ENCODE measurements around the gene TESK2. TPM values are rescaled to one million over a fixed set of nuclear protein-coding genes. Genes with fewer than 3 reads are reported as not detected.
"Not testable (repeated sequence)": the region's sequence is repeated elsewhere in the genome, so short reads cannot be mapped to it uniquely, and the experiment has no call there.

TESK2 gene
- polyA plus RNA-seq, 1 donor = 1.9 TPM

DNA sequence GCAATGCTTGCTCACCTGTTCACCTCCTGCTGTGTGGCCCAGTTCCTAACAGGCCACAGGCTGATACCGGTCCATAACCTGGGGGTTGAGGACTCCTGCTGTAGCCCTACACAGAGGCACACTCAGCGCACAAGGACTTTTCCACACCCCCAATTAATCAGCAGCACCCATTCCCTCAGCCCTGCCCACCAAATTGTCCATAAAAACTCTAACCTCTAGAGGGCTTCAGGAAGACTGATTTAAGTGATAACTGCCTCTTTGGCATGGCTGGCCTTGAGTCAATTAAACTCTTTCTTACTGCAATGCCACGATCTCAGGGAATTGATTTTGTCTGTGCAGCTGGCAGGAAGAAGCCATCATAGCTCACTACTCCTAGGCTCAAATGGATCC, 79.5 kb downstream of the TESK2 start:
- DNase-seq (ENCODE audit: low read depth) = no peak

DNA sequence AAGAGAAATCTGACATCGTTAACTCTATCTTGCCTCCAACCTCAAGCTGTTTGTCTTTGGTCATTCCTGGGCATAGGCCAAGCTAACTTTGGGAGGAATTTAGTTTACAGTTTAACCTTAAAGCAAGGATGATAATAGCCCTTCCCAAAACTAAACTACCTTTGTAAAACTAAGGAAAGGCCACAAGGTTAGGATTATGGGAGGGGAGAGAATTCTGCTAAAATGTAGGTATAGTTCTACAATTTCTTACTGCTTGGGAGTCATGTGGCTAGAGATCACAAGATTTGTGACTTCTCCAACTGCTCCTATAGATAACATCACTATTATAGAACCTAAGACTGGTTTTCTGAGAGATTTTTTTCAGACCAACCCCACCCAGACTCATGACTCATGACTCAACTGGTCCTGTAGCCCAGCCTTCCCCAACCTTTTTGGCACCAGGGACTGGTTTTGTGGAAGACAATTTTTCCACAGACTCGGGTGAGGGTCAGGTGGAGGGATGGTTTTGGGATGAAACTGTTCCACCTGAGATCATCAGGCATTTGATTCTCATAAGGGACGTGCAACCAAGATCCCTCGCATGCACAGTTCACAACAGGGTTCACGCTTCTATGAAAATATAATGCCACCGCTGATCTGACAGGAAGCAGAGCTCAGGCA, 80.0 kb downstream of the TESK2 start:
- DNase-seq (ENCODE audit: low read depth) = no peak

DNA sequence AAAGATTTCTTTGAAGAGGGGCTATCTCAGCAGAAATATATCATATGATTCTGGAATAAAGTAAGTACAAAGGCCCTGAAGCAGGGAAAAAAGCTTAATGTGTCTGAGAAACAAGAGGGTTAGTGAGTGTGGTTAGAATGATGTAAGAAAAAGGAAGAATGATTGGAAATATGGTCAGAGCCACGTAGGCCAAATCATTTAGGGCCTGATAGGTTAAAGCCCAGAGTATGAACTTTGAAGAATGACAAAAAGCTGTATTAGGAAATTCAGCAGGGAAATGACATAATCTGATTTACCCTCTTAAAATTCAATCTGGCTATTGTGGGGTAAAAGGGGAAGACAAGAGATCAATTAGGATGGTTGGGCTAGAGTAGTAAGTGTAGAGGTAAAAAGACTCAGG, 81.7 kb downstream of the TESK2 start:
- DNase-seq (ENCODE audit: low read depth) = no peak

DNA sequence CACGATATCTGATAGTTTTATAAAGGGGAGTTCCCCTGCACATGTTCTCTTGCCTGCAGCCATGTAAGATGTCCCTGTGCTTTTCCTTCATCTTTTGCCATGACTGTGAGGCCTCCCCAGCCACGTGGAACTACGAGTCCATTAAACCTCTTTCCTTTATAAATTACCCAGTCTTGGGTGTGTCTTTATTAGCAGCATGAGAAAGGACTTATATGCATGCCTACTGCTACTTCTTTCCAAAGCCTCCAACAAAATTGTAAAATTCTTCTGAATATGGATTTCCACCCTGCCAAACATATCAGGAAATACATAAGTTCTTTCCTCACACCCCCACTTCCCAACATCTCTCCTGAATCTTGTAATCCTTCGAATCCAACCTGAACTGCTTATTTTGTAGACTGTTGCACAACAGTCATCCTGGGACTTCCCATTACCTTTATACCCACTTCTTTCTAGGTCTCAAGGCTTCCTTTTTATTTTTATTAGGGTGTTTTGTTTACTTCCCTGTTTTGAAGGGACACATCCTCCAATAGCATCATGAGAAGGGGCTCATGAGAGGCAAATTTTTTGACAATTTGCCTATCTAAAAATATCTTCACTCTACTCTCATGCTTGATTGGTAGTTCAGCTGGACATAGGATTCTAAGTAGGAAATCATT, 83.2 kb downstream of the TESK2 start:
- no peak for DNase-seq (ENCODE audit: low read depth)

DNA sequence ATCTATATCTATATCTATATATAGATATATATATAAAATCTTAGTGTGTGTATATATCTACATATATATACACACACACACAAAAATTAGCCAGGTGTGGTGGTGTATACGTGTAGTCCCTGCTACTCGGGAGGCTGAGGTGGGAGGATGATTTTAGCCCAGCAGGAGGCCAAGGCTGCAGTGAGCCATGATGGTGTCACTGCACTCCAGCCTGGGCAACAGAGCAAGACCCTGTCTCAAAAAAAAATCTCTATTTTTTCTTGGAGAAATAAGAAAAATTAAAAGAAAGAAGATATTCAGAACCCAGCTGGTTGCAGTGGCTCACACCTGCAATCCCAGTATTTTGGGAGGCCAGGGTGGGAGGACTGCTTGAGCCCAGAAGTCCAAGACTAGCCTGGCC, 85.3 kb downstream of the TESK2 start:
- DNase-seq (ENCODE audit: low read depth) = no peak

DNA sequence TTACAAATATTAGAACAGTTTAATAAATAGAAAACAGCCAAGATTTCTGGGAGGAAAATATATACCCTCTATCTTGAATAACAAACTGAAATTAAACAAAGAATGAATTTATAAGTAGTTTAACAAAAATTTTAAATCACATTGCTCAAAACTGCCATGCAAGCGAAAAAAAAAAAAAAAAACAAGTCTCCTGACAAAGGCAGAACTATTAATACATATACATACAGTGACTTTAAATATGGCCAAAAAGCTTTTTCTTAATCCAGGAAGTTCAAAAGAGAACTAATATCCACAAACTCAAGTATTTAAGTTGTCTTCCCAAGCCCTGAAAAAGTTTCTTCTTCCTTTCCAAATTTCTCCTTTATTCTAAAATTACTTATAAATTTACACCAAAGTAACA, 87.2 kb downstream of the TESK2 start:
- no peak for DNase-seq (ENCODE audit: low read depth)

DNA sequence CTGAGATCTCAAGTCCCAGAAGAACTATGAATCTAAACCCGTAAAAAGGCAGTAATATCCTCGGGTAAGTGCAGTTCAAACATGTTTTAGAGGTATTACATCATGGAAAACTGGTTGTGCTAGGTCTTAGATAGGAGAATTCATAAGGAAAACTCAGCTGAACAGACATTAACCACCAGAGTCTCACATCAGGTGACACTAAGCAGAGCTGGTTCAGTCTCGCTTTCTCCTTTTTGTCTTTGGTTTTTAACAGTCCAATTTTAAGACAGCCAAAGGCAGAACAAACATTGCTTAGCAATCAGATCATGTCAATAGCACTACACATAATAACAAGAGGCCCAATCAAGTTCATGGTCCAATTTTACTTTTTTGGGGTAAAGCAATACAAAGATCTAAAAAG, 87.7 kb downstream of the TESK2 start:
- DNase-seq (ENCODE audit: low read depth) = no peak

DNA sequence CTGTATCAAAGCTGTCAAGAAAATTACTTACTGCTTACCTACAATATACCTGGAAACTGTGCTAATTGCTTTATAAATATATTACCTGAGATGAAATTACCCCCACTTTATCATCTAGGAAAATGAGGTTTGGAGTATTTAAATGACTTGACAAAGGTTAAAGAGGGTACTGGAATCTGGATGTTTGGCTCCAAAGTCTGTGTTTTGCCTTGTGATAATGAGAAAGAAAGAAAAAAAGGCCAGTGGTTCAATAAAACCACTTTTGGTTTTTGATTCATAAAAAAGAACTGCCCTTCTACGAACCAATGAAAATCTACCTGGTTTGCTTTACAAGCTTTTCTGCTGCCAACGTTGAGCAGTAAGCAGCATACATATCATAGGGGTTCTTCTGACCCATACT, 89.4 kb downstream of the TESK2 start:
- DNase-seq (ENCODE audit: low read depth) = no peak

DNA sequence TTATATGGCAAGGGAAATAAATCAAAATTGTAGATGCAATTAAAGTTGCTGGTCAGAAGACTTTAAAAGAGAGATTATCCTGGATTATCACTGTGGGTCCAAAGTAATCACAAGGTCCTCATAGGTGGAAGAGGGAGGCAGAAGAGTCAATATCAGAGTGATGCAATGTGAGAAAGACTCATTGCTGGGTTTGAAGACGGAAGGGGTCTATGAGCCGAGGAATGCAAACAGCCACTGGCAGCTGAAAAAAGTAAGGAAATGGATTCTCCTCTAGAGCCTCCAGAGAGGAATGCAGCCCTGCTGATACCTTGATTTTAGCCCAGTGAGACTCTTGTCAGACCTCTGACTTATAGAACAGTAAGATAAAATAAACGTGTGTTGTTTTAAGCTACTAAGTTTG, 90.9 kb downstream of the TESK2 start:
- DNase-seq (ENCODE audit: low read depth) = no peak

DNA sequence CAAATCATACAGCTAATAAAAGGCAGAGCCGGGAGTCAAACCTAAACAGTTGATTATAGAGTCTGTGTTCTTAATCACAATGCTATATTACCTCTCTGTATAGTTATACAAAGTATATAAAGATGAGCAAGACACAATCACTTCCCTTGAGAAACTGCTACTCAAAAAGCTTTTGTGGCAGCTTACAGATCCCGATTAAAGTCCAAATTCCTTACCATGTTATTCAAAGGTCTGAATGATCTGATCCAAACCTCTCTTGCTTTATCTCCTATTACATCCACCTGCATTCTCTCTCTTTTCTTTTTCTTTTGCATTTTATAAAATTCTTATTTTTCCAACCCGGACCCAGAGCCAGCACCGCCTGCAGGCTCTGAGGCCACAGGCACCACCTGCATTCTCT, 93.7 kb downstream of the TESK2 start:
- no peak for DNase-seq (ENCODE audit: low read depth)

DNA sequence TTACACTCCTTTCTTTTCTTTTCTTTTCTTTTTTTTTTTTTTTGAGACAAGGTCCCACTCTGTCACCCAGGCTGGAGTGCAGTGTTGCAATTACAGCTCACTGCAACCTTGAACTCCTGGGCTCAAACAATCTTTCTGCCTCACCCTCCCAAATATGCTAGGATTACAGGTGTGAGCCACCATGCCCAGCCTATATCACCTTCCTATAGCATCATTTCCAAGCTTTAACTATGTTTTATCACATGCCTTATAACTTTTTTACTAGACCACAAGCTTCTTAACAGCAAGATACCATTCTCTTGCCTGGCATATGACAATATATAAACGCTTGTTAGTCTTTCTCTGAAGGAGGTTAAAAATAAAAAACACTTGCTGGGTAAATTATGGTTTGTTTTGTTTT, 95.4 kb downstream of the TESK2 start:
- no peak for DNase-seq (ENCODE audit: low read depth)

DNA sequence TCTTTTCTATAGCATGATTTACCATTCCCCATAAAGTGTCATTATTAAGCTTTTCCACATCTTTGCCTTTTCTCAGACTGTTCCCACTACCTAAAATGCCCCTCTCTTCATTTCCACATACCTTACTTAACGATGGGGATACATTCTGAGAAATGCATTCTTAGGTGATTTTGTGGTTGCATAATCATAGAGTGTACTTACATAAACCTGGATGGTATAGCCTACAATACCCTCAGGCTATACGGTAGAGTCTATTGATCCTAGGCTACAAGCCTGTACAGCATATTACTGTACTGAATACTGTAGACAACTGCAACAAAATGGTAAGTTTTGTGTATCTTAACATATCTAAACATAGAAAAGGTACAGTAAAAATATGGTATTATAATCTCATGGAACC, 95.9 kb downstream of the TESK2 start:
- DNase-seq (ENCODE audit: low read depth) = no peak

DNA sequence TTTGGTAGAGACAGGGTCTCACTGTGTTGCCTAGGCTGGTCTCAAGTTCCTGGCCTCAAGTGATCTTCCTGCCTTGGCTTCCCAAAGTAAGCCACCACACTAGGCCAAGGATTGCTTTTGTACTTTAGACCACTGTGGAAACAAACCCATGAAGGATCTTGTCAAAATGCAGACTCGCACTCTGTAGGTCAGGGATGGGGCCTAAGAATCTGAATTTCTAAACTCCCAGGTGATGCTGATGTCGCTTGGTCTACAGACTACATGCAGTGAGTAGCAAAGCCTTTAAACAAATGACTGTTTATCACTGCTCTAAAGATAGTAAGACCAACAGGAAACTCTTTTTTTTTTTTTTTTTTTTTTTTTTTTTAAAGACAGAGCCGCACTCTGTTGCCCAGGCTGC, 96.6 kb downstream of the TESK2 start:
- DNase-seq (ENCODE audit: low read depth) = no peak

DNA sequence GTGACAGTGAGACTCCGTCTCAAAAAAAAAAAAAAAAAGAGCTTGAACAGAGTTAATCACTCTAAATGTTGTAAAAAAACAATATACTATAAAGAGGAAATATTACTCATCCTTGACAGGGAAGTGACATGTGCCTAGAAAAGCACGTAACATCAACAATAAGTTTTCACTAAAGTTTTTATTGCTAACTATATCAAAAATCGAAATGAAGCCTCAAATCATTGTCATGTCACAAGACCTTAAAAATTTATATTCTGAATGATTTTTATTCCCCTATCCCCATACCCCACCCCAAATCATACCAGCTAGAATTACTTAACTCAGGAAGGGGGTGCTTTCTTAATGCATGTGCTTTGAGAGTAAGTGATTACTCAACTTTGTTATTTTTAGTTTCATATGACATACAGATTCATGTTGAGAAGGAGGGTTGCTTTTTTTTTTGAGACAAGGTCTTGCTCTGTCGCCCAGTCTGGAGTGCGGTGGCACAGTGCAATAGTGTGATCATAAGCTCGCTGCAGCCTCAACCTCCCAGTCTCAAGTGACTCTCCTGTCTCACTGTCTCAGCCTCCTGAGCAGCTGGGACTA, 97.2 kb downstream of the TESK2 start:
- DNase-seq (ENCODE audit: low read depth) = no peak

DNA sequence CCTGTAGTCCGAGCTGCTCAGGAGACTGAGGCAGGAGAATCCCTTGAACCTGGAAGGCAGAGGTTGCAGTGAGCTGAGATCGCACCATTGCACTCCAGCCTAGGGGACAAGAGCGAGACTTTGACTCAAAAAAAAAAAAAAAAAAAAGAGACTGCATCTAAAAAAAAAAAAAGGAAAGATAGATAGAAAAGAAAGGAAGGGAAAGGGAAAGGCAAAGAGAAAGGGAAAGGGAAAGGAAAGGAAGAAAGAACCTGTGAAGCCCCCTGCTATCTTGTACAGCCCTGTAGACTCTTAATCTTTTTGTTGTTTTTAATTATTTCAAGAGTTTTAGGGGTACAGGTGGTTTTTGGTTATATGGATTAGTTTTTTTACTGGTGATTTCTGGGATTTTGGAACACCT, 104.7 kb downstream of the TESK2 start:
- no peak for DNase-seq (ENCODE audit: low read depth)

DNA sequence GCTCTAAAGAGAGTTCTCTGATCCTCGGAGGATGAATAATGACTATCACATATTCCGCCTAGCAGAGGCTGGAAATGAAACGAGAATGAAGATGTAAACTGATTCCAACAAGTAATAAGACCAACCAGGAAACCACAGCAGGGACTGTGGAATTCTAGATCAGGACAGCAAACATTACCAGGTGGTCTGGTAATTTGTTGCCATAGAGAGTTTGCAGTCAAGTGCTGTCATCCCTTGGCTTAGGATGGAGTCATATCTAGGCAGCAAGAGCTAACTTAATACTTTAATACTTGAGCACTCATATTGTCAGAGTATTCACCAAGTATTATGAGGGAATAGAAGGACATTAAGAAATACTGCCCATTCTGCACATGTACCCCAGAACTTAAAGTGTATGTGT, 105.7 kb downstream of the TESK2 start:
- DNase-seq (ENCODE audit: low read depth) = no peak

DNA sequence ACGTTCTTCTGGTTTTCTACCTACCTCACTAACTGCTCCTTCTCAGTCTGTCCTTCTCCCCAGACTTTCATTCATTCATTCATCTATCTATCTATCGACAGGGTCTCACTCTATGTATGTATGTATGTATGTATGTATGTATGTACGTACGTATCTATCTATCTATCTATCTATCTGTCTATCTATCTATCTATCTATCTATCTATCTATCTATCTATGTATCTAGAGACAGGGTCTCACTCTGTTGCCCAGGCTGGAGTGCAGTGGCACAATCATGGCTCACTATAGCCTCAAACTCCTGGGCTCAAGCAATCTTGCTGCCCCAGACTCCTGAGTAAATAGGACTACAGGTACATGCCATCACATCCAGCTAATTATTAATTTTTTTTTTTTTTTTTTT, 106.8 kb downstream of the TESK2 start:
- not testable (repeated sequence) for DNase-seq (ENCODE audit: low read depth)

DNA sequence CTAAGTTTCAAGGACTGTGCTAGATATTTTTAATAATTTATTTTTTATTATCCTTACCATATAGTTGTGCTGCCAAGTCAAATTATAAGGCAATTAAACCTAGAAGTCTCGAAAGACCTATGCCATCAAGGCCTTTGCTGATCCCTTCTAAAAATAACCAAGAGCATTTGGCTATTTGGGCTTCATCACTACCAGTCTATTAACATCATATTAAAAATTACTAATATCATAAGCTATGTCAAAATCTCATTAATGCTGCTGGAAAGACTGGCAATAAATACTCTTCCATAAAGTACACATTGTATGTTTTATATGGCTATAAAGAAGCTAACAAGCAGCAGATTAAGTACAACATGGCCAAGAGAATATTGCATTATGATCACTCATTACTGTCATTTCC, 107.8 kb downstream of the TESK2 start:
- DNase-seq (ENCODE audit: low read depth) = no peak

DNA sequence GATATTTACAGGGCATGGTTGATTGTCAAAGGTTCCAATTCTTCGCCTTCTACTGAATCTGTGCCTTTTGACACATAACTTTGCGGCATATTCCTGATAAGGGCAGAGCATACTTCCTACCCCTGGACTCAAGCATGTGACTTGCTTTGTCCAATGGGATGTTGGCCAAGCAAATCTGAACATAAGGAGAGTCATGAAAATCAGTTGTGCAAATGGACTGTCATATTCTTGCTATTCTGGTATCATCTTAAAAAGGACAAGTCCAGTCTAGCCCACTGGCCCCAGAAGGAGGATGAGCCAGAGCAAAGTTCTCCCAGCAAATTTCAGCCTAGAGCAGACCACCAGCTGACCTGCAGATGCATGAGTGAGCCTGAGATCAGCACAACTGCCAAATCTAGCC, 109.7 kb downstream of the TESK2 start:
- no peak for DNase-seq (ENCODE audit: low read depth)

DNA sequence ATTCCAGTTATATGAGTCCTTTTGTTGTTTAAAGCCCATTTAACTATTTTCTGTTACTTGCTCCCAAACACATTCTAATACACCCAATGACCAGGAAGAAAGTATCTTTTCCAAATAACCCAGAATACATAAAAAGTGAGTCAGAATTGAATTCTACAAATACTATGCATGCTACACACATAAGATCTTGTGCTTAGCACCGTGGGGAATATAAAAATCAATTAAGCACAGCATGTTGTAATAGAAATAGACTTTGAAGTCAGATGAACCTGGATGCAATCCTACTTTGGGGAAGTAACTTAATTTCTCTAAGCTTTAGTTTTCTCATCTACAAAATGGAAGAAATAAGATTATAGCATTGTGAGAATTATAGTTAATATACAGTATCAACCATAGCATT, 110.2 kb downstream of the TESK2 start:
- no peak for DNase-seq (ENCODE audit: low read depth)

DNA sequence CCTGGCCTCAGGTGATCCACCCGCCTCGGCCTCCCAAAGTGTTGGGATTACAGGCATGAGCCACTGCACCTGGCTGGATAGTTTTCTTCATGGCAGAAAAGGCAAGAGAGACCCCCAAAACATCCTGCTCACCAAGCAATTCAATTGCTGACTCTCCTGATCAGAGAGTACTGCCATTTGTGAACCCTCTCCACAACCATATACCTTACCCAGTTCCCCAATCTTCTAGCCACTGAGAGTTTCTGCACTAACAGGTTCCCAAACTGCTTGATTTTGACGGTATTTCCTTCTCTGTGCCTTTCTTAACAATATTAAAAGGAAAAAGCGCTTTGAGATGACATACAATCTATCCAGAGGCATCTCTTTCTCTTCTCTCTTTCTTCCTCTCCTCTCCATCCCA, 110.8 kb downstream of the TESK2 start:
- DNase-seq (ENCODE audit: low read depth) = no peak

DNA sequence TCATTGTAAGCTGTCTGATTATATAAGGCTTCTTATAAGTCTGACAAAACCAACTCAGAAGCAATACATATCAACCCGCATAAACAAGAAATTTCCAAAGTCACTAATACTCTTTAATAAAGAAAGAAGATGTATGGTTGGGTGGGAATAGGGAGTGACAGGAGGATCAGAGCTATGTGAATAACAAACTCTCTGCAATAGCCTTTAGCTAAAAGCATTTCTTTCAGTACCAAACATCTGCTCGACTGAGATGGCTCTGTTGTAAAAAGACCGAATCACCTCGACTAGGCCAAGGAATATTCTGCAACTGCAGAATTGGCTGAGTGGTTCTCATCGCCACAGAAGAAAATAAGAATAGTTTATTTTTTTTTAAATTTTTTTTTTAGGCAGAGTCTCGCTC, 111.4 kb downstream of the TESK2 start:
- DNase-seq (ENCODE audit: low read depth) = no peak

DNA sequence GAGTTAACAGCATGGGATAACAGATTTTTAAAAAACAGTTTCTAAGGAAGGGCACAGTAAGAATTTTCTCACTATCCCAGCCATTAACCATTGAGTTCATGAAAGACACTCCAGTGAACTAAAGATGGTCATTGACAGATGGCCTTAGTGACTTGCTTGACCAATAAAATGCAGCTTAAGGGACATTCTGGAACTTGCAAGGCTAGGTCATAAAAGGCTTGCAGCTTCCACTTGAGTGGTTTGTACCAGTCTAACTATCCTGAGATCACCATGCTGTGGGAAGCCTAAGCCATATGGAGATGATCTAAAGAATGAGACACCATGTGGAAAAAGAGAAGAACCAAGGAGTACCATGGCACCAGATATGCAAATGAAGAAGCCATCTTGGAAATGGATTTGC, 112.8 kb downstream of the TESK2 start:
- DNase-seq (ENCODE audit: low read depth) = no peak

Measured in forelimb muscle (tissue), 1 donor.